ENCODE results near the gene KRT83.
"Not testable (repeated sequence)": the region's sequence is repeated elsewhere in the genome, so short reads cannot be mapped to it uniquely, and the experiment has no call there.

Gene KRT83

GRCh38 chr12:52352951-52353350, 31.8 kb upstream of the KRT83 start:
- no peak for DNase-seq

DNA sequence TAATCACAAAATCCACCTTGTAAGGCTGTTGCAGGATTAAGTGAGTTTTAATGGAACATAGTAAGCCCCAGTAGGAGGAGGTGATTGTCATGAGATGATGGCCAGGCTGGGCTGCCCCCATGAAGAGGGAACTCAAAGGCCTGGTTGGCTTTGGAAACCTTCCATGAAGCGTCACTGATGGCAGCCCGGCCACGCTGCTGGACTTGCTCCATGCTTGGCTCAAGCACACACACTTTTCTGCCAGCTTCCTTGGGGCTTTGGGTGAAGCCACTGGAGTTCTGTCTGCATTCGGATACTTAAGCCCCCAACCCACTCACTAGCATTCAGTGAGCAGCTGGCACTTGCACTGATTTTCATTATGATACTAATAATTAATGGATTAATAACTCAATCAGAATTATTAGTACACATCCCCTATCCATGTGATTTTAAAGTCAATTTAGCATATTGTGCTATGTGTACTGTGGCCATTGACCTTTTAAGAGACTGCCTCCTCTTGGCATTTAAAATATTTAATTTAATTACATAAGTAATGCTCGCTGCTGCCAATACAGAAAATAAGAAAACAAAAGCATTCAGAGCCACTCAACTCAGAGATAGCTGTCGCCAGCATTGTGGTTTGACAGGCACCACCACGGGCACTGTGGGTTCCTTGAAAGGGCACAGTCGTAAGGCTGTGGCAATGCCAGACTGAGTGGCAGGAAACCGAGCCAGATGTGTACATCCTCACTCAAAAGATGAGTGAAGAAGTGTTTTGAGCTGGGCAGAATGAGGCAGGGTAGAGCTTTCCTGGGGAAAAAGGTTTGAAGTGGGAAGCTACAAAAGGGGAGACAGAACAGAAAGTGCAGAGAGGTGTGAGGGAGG, 30.2 kb upstream of the KRT83 start:
- no peak for DNase-seq

DNA sequence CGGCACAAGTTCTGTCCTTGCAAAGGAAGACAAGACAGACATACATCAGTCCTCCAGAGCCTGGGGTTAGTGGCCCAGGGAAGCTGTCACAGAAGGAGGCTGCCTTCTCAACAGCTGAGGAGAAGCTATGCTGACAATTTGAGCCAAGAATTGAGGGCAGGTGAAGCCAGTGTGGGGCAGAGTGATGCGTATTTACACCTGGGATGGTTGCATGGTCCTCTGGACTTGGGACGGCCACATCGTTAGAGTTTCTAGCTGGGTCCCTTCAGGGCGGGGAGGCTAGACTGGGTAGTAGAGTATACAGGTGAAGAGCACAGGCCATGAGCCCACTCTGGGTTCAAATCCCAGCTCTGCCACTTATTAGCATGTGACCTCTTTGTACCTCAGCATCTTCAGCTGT, 29.6 kb upstream of the KRT83 start:
- DNase-seq, result no peak

GRCh38 chr12:52350021-52350620, 28.9 kb upstream of the KRT83 start:
- DNase-seq, result no peak

DNA sequence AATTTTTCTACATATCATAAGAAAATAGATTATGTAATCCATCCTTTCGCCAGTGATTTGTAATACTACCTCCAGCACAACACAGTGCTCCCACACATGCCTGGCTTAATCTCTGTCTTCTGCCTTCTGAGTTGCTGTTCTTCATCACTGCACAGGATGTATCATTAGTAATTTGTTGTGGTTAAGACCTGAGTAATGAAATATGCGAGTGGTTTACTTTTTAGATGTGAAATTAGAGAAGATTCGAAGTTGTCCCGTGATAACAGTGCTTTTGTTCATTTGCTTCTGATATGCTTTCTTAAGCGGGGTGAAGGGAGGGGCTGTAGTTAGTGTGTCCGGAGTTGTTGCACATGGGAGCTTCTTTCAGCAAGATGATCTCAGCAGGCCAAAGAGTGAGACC, 28.0 kb upstream of the KRT83 start:
- no peak for DNase-seq

DNA sequence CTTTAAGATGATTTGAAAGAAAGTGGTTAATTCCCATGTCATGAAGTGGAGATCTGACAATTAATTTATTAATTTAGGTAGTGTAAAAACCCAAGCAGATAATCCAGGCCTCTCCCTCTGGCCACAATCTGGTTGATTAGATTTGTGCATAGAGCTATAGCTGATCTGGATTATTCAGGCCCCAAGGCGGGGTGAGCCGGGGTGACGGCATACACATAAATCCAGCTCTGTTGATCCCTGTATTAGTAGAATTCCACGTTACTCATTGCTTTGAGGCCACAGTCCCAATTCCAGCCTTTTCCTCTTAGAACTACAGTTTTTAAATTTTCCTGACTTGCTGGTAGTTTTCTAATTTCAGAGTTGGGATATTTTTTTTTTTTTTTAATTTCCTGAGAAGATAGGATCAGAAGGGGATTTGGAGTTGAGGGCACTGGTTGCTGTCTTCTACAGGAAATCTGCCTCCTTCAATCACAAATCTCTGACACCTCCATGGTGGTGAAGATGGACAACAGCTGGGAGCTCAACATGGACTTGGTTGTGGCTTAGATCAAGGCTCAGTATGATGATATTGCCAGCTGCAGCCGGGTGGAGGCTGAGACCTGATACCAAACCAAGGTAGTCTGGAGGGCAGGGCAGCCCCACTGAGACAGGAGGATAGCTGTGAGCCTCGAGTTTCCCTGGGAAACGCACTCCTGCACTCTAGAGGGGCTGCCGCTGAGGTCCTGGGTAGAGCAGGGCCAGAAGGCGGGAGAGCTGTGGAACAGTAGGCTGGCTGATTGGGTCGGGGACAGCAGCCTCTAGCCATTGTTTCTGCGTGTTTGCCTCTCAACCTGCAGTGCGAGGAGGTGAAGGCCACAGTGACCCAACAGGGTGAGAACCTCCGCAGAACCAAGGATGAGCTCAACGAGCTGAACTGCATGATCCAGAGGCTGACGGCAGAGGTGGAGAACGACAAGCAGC, 26.6 kb upstream of the KRT83 start:
- no peak for DNase-seq

GRCh38 chr12:52347016-52347415, 25.8 kb upstream of the KRT83 start:
- DNase-seq, result no peak

GRCh38 chr12:52346593-52346992, 25.4 kb upstream of the KRT83 start:
- no peak for DNase-seq

- not testable (repeated sequence) for DNase-seq
Measured at GRCh38 chr12:52345041-52345440, 23.8 kb upstream of the KRT83 start.

GRCh38 chr12:52344111-52344510, 22.9 kb upstream of the KRT83 start:
- no peak for DNase-seq

DNA sequence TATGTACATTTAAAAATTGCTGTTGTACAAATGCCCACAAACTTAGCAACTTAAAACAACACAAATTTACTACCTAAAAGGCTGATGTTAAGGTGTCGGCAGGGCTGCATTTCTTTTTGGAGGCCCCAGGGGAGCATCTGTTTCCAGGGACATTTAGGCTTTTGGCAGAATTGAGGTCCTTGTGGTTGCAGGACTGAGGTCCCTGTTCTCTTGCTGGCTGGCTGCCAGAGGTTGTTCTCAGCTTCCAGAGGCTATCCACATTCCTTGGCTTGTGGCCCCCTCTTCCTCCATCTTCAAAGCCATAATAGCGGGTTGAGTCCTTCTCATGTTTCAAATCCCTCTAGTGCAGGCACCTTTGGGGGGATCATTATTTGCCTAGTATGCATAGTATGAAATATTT, 22.4 kb upstream of the KRT83 start:
- no peak for DNase-seq

DNA sequence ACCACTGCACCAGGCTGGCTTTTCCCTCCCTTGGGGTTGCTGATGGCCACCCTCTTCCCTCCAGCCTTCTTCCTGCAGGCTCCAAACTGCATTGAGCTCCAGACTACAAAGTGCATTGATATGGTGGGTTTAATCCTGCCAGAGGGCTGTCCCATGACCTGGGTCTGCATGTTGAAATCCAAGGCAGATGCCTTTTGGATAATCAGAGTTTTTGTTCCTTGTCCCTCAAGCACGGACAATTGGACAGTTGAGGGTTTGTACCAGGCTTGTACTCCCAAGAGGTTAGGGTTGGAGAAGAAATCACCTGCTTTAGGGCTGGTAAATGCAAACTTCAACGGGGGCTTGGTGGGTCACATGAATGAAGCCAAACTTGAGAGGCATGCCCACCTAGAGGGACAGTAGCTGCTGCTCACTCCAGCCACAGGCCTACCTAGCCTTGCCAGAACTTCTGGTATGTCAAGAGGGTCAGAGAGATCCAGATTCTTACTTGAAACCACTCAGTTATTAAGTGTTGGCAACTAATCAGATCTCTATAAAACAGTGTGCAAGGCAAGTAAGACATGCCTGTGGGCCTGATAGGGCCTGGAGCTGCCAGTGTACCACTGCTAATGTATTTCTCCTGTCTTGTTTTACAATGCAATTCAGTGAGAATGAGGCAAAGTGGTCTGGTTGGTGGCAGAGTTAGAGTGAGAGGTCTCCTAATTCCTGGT, 21.7 kb upstream of the KRT83 start:
- no peak for DNase-seq

GRCh38 chr12:52341066-52341580, 19.9 kb upstream of the KRT83 start:
- no peak for DNase-seq

DNA sequence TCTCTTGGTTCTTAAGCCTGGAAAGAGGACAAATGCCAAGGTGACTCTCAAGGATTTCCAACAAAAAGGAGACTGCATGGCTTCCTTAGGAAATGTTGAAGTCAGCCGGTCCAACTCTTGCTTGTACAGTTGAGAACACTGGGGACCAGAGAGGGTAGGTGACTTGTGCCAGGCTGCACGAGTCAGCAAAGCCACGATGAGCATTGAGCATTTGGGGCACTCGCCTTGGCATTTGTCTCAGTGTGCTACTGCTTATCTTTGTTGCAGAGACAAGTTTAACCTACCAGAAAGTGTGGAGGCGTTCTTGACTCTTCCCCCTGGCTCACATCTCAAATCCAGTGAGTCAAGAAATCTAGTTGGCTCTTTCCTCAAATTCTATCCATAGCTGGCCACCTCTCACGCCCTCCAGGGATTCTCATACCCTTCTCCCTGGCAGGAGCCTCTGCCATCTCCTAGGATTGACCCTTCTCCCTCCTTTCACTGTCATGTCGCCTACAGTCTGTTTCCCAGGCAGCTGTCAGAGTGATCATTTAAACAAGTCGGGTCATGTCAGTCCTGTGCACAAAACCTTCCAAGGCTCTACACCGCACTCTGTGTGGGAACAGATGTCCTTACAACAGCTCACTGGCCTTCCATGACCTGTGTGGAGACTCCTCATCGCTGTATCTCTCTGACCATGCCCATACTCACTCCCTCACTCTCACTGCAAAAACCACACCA, 17.2 kb upstream of the KRT83 start:
- no peak for DNase-seq

GRCh38 chr12:52337054-52337453, 15.9 kb upstream of the KRT83 start:
- no peak for DNase-seq

DNA sequence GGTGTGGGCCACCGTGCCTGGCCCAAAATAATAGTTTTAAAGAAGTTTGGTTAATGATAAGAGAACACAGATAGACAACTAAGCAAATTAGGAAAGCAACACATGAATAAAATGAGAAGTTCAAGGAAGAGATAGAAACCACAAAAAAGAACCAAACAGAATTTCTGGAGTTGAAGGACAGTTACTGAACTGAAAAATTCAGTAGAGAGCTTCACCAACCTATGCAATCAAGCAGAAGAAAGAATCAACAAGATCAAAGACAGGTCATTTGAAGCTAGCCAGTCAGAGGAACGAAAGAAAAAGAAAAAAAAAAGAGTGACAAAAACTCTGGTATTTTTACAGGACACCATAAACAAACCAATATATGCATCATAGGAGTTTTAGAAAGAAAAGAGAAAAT, 15.4 kb upstream of the KRT83 start:
- no peak for DNase-seq

DNA sequence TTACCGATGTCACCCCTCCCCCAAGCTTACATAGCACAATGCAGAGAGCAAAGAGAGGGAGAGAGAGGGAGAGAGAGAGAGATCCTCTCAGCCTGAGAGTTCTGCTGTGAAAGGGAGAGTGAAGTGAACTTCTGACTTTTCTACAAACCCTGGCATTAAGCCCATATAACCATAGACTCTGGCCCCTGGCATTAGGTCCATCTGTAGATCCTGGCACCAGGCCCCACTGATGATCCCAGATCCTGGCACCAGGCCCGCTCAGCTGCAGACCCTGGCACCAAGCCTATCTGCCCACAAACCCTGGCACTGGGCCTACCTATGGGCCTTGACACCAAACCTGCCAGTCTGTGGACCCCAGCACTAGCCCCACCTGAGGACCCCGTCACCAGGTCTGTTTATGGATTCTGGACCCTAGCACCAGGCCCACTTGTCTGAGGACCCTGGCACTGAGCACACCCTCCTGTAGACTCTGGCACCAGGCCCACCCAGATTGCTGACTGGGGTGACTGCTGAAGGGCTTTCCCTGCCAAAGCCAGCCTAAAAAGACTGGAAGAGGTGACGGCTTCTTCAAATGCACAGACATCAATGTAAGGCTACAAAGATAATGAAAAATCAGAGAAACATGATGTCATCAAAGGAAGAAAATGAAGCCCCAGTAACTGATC, 14.5 kb upstream of the KRT83 start:
- DNase-seq, result peak; percentile 1 to 22

DNA sequence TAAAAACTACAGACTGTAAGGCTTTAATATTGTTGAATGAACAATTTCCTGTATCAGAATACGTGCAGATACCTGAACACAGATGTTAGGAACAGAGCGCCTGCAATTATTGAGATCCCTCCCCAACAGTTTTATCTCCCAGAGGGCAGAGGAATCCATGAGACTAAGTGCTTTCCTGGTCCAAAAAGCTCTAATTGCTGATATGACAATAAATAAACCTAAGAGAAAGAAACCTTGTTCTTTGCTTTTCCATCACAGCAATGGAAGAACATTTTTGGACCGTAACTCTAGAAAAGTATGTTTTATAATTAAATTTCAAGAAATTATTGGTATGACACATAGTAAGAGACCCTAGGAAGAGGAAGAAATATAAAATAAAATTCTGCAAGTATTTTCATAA, 13.0 kb upstream of the KRT83 start:
- no peak for DNase-seq

GRCh38 chr12:52333321-52333720, 12.1 kb upstream of the KRT83 start:
- DNase-seq, result no peak

DNA sequence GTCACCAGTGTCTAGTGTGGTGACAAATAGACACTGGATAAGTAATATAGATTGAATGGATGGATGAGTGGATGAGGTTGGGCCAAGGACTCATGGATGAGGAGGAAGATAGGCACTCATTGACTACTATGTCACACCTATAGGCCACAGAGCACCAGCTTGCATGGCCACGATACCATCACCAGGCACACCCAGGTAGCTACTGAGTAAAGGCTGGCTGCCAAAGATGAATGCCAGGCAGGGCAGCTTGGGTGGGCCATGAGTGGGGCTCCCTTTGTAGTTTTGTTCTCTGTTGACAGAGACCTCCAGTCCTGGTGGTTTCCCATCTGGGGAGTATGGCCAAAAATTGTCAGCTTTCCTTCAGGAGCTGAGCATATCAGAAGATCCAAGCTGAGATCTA, 11.2 kb upstream of the KRT83 start:
- no peak for DNase-seq

DNA sequence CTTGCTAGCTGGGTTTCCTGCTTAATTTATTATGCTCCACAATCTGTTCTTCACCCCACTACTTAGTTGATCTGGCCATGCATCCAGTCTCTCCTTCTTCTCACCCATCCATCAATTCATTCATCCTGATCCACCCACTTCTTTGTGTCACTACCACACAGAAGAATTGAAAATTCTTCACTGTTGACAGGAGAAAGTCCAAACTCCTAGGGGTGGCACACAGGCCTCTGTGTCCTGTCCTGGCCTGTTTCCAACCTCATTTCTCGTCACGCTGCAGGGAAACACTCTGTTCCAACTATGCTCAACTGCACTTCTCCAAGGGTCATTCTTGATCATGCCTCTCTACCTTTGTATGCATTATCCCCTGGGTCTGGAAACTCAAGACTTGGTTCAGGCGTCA, 10.6 kb upstream of the KRT83 start:
- no peak for DNase-seq
